ENCODE results near the gene ISX.

DNA sequence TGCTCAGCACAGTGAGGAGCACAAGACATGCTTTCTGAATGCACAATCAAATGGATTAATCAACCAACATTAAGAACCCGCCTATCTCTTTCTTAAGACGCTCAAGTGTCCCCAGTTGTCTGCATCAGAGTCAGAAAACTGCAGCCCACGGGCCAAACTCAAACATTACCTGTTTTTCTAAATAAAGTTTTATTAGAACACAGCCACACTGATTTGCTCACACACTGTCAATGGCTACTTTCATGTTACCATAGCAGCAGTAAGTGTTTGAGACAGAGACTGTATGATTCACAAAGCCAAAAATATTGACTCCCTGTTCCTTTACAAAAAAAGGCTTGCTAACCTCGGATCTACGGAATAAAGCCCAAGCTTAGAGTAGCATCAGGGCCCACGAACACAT is 49.0 kb upstream of the ISX start:
- TF ChIP-seq, protein P1, sequence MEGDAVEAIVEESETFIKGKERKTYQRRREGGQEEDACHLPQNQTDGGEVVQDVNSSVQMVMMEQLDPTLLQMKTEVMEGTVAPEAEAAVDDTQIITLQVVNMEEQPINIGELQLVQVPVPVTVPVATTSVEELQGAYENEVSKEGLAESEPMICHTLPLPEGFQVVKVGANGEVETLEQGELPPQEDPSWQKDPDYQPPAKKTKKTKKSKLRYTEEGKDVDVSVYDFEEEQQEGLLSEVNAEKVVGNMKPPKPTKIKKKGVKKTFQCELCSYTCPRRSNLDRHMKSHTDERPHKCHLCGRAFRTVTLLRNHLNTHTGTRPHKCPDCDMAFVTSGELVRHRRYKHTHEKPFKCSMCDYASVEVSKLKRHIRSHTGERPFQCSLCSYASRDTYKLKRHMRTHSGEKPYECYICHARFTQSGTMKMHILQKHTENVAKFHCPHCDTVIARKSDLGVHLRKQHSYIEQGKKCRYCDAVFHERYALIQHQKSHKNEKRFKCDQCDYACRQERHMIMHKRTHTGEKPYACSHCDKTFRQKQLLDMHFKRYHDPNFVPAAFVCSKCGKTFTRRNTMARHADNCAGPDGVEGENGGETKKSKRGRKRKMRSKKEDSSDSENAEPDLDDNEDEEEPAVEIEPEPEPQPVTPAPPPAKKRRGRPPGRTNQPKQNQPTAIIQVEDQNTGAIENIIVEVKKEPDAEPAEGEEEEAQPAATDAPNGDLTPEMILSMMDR (IDR thresholded peaks at IDR 0.05) = no peak
- no peak for TF ChIP-seq POLR2AphosphoS5 (IDR thresholded peaks at IDR 0.05; ENCODE audit: low read depth, low read length)
- no peak for TF ChIP-seq SIN3A (IDR thresholded peaks at IDR 0.05; ENCODE audit: borderline replicate concordance, insufficient read depth, low read depth, low read length)
